HG03520 (cell line): ENCODE data around the gene PEMT.

Source experiments
- ATAC-seq: cut with Tn5 transposase; IDR thresholded peaks from one replicate; pipeline ENCODE4 v1.9.1; 2021; ENCODE audit warnings: mild to moderate bottlenecking, moderate library complexity; ENCODE audit not compliant: unreplicated experiment

PEMT gene

GRCh38 chr17:17605083-17605728 is 13.7 kb upstream of the PEMT start:
- no peak for ATAC-seq

GRCh38 chr17:17603895-17604225 is 12.4 kb upstream of the PEMT start:
- no peak for ATAC-seq

GRCh38 chr17:17603178-17603894 is 11.8 kb upstream of the PEMT start:
- no peak for ATAC-seq

GRCh38 chr17:17599965-17600364 is 8.5 kb upstream of the PEMT start:
- ATAC-seq = no peak

GRCh38 chr17:17598003-17598402 is 6.5 kb upstream of the PEMT start:
- ATAC-seq = no peak

- ATAC-seq = no peak
Measured at GRCh38 chr17:17595755-17596154, 4.2 kb upstream of the PEMT start.

GRCh38 chr17:17593222-17593620 is 1.7 kb upstream of the PEMT start:
- ATAC-seq = no peak

GRCh38 chr17:17590883-17591354 is 589 bp downstream of the PEMT start:
- ATAC-seq = no peak

GRCh38 chr17:17590141-17590751 is 1.3 kb downstream of the PEMT start:
- ATAC-seq = no peak

GRCh38 chr17:17587614-17588337 is 3.7 kb downstream of the PEMT start:
- no peak for ATAC-seq

GRCh38 chr17:17582372-17582771 is 9.1 kb downstream of the PEMT start:
- no peak for ATAC-seq

- ATAC-seq = no peak
Measured at GRCh38 chr17:17581509-17581908, 10.0 kb downstream of the PEMT start.

GRCh38 chr17:17580662-17581470 is 10.6 kb downstream of the PEMT start:
- no peak for ATAC-seq

GRCh38 chr17:17579691-17580090 is 11.8 kb downstream of the PEMT start:
- no peak for ATAC-seq

- ATAC-seq = no peak
Measured at GRCh38 chr17:17577373-17577772, 14.1 kb downstream of the PEMT start.

GRCh38 chr17:17576772-17577234 is 14.7 kb downstream of the PEMT start:
- no peak for ATAC-seq

- no peak for ATAC-seq
Measured at GRCh38 chr17:17575360-17576251, 15.9 kb downstream of the PEMT start.

- no peak for ATAC-seq
Measured at GRCh38 chr17:17573912-17574311, 17.6 kb downstream of the PEMT start.

GRCh38 chr17:17572010-17572785 is 19.3 kb downstream of the PEMT start:
- ATAC-seq = no peak
